ENCODE results near the gene ITGA1.

Gene ITGA1

GRCh38 chr5:52948418-52949076 lies 160.8 kb downstream of the ITGA1 start (continued):
- TF ChIP-seq SALL2 (tag by site-specific recombination; IDR thresholded peaks at IDR 0.05; ENCODE audit: borderline replicate concordance) (no peak), HOXD13 (CRISPR knock-in tag; IDR thresholded peaks at IDR 0.05; ENCODE audit: borderline replicate concordance) (no peak), ZNF585B (tag by site-specific recombination; IDR thresholded peaks at IDR 0.05) (no peak)
- TF ChIP-seq, protein P1, sequence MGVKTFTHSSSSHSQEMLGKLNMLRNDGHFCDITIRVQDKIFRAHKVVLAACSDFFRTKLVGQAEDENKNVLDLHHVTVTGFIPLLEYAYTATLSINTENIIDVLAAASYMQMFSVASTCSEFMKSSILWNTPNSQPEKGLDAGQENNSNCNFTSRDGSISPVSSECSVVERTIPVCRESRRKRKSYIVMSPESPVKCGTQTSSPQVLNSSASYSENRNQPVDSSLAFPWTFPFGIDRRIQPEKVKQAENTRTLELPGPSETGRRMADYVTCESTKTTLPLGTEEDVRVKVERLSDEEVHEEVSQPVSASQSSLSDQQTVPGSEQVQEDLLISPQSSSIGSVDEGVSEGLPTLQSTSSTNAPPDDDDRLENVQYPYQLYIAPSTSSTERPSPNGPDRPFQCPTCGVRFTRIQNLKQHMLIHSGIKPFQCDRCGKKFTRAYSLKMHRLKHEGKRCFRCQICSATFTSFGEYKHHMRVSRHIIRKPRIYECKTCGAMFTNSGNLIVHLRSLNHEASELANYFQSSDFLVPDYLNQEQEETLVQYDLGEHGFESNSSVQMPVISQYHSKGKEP (tag by site-specific recombination; IDR thresholded peaks at IDR 0.05): no peak
- TF ChIP-seq, protein P2, sequence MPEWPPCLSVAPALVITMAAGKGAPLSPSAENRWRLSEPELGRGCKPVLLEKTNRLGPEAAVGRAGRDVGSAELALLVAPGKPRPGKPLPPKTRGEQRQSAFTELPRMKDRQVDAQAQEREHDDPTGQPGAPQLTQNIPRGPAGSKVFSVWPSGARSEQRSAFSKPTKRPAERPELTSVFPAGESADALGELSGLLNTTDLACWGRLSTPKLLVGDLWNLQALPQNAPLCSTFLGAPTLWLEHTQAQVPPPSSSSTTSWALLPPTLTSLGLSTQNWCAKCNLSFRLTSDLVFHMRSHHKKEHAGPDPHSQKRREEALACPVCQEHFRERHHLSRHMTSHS (tag by site-specific recombination; IDR thresholded peaks at IDR 0.05): no peak

- no peak for TF ChIP-seq ZNF571 (tag by site-specific recombination; IDR thresholded peaks at IDR 0.05)
- no peak for TF ChIP-seq SALL2 (tag by site-specific recombination; IDR thresholded peaks at IDR 0.05; ENCODE audit: borderline replicate concordance)
- no peak for TF ChIP-seq ZBTB1 (tag by site-specific recombination; IDR thresholded peaks at IDR 0.05)
- TF ChIP-seq ZFP3 (tag by site-specific recombination; IDR thresholded peaks at IDR 0.05; ENCODE audit: low read depth): no peak
- TF ChIP-seq ZXDB (tag by site-specific recombination; IDR thresholded peaks at IDR 0.05): no peak
- no peak for TF ChIP-seq ZNF837 (tag by site-specific recombination; IDR thresholded peaks at IDR 0.05)
- no peak for TF ChIP-seq WT1 (tag by site-specific recombination; IDR thresholded peaks at IDR 0.05)
- TF ChIP-seq ZNF670 (tag by site-specific recombination; IDR thresholded peaks at IDR 0.05; ENCODE audit: low read depth): no peak
- no peaks in the 10 kb centered on the region for H3K4me1 ChIP-seq (ENCODE audit: control insufficient read depth, insufficient read depth, low read length)
- H3K36me3 ChIP-seq (ENCODE audit: control insufficient read depth in 2 of 2, insufficient read depth in 1 of 2, low read length in 2 of 2): no peaks in the 10 kb centered on the region
- POLR2A ChIA-PET: no interaction called here
- H3K27ac ChIP-seq (ENCODE audit: extremely low read depth, low read depth, low read length): no peak overlapping the region
- CTCF ChIA-PET: interaction anchor here (0.6 to 4.7 kb wide), 8 partner anchors 28 to 1279 kb away, joined by 3 to 145 read pairs (median 4); partner anchors contain the start of gene ITGA2
- no peak overlapping the region for H3K4me3 ChIP-seq (ENCODE audit: low read depth, low read length)
- H3K9me3 ChIP-seq (ENCODE audit: control insufficient read depth, insufficient read depth, low read depth, low read length): no peaks in the 10 kb centered on the region
Measured at GRCh38 chr5:52950686-52951085, 163.0 kb downstream of the ITGA1 start.

GRCh38 chr5:52952483-52952882 lies 164.8 kb downstream of the ITGA1 start:
- TF ChIP-seq ZNF747 (tag by site-specific recombination; IDR thresholded peaks at IDR 0.05): no peak
- no peak for TF ChIP-seq SETDB1 (IDR thresholded peaks at IDR 0.05; ENCODE audit: insufficient read length, low read length)
- no peak for TF ChIP-seq ZNF530 (tag by site-specific recombination; IDR thresholded peaks at IDR 0.05; ENCODE audit: low read depth)
- TF ChIP-seq, protein P3, sequence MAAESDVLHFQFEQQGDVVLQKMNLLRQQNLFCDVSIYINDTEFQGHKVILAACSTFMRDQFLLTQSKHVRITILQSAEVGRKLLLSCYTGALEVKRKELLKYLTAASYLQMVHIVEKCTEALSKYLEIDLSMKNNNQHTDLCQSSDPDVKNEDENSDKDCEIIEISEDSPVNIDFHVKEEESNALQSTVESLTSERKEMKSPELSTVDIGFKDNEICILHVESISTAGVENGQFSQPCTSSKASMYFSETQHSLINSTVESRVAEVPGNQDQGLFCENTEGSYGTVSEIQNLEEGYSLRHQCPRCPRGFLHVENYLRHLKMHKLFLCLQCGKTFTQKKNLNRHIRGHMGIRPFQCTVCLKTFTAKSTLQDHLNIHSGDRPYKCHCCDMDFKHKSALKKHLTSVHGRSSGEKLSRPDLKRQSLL (tag by site-specific recombination; IDR thresholded peaks at IDR 0.05): no peak
- Histone ChIP-seq H3K4me1 (ENCODE audit: control insufficient read depth, insufficient read depth, low read length) (no peaks in the 10 kb centered on the region), H3K4me3 (ENCODE audit: low read depth, low read length) (no peak overlapping the region), H3K36me3 (ENCODE audit: control insufficient read depth in 2 of 2, insufficient read depth in 1 of 2, low read length in 2 of 2) (no peaks in the 10 kb centered on the region), H3K27ac (ENCODE audit: extremely low read depth, low read depth, low read length) (no peak overlapping the region), H3K9me3 (ENCODE audit: control insufficient read depth, insufficient read depth, low read depth, low read length) (no peaks in the 10 kb centered on the region)
- CTCF ChIA-PET: interaction anchor here (0.9 to 1.0 kb wide), 2 partner anchors 11 to 27 kb away, joined by 3 to 6 read pairs; no protein-coding TSS in a partner anchor
- POLR2A ChIA-PET: no interaction called here

- POLR2A ChIA-PET: no interaction called here
- Histone ChIP-seq H3K27ac (ENCODE audit: extremely low read depth, low read depth, low read length) (no peak overlapping the region), H3K4me1 (ENCODE audit: control insufficient read depth, insufficient read depth, low read length) (no peaks in the 10 kb centered on the region), H3K36me3 (ENCODE audit: control insufficient read depth in 2 of 2, insufficient read depth in 1 of 2, low read length in 2 of 2) (no peaks in the 10 kb centered on the region), H3K9me3 (ENCODE audit: control insufficient read depth, insufficient read depth, low read depth, low read length) (no peaks in the 10 kb centered on the region), H3K4me3 (ENCODE audit: low read depth, low read length) (no peak overlapping the region)
- CTCF ChIA-PET: interaction anchor here (0.8 to 3.5 kb wide), 3 partner anchors 7 to 137 kb away, joined by 3 to 14 read pairs (median 3); no protein-coding TSS in a partner anchor
- TF ChIP-seq KLF10 (tag by site-specific recombination; IDR thresholded peaks at IDR 0.05) (no peak), ZNF548 (tag by site-specific recombination; IDR thresholded peaks at IDR 0.05) (no peak), ZNF791 (tag by site-specific recombination; IDR thresholded peaks at IDR 0.05) (no peak)
- TF ChIP-seq, protein P4, sequence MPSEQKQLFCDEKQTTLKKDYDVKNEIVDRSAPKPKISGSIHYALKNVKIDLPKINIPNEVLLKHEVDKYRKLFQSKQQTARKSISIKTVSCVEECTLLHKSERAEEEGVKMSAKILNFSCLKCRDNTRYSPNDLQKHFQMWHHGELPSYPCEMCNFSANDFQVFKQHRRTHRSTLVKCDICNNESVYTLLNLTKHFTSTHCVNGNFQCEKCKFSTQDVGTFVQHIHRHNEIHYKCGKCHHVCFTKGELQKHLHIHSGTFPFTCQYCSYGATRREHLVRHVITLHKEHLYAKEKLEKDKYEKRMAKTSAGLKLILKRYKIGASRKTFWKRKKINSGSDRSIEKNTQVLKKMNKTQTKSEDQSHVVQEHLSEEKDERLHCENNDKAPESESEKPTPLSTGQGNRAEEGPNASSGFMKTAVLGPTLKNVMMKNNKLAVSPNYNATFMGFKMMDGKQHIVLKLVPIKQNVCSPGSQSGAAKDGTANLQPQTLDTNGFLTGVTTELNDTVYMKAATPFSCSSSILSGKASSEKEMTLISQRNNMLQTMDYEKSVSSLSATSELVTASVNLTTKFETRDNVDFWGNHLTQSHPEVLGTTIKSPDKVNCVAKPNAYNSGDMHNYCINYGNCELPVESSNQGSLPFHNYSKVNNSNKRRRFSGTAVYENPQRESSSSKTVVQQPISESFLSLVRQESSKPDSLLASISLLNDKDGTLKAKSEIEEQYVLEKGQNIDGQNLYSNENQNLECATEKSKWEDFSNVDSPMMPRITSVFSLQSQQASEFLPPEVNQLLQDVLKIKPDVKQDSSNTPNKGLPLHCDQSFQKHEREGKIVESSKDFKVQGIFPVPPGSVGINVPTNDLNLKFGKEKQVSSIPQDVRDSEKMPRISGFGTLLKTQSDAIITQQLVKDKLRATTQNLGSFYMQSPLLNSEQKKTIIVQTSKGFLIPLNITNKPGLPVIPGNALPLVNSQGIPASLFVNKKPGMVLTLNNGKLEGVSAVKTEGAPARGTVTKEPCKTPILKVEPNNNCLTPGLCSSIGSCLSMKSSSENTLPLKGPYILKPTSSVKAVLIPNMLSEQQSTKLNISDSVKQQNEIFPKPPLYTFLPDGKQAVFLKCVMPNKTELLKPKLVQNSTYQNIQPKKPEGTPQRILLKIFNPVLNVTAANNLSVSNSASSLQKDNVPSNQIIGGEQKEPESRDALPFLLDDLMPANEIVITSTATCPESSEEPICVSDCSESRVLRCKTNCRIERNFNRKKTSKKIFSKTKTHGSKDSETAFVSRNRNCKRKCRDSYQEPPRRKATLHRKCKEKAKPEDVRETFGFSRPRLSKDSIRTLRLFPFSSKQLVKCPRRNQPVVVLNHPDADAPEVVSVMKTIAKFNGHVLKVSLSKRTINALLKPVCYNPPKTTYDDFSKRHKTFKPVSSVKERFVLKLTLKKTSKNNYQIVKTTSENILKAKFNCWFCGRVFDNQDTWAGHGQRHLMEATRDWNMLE (tag by site-specific recombination; conservative IDR thresholded peaks at IDR 0.05; ENCODE audit: low read depth): no peak
Measured at GRCh38 chr5:52956014-52956413, 168.3 kb downstream of the ITGA1 start.
